ENCODE results near the gene ZC3H12A. TPM values are rescaled to one million over a fixed set of nuclear protein-coding genes. Genes with fewer than 3 reads are reported as not detected.
A peak's percentile ranks its signal among the peaks of the same experiment; 100 is the strongest.
"Not testable (repeated sequence)": the region's sequence is repeated elsewhere in the genome, so short reads cannot be mapped to it uniquely, and the experiment has no call there.

ZC3H12A gene
- total RNA-seq, 6 donors from 2014 or later = 17.6 to 55.5 (median 26.2) TPM

DNA sequence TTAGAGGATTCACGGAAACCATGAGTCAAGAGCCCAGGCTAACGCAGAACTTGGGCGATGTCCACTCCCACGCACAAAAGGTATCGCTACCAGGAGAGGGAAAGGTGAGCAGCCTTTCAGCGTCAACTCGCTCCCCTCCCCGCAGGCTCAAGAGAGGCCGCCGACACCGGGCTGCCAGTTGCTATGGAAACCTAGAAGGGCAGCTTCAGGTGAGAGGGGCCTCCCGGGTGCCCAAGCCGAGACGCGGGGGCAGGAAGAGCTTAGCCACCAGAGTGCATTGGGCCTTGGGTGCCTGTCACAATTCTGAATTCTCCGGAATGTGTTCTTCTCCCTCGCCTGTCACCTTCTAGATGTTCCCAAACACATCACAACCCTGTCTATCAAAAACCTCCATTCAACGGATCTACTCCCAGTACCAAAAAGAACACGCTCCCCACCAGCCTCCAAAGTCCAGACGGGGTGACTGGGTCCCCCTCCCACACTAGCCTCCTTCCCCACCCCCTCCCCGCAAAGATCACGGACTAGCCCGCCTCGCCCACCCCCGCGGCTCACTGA, 39.5 kb downstream of the ZC3H12A start:
- peak overlapping the region; percentile 92 to 95 (median 95) for H3K27ac ChIP-seq
- ATAC-seq (ENCODE audit: low FRiP score in 2 of 2) = peak; percentile 2 to 45
- no peak for TF ChIP-seq CTCF (IDR thresholded peaks at IDR 0.05)
- no peak for TF ChIP-seq POLR2AphosphoS5 (IDR thresholded peaks at IDR 0.05)
- TF ChIP-seq EP300 (IDR thresholded peaks at IDR 0.05) = no peak
- TF ChIP-seq POLR2A (IDR thresholded peaks at IDR 0.05) = no peak
- no peaks in the 10 kb centered on the region for H3K27me3 ChIP-seq
- peak; percentile 57 to 64 for DNase-seq
- peaks cover 5 to 33% (median 9%) of the 10 kb centered on the region in 4 donors for H3K36me3 ChIP-seq
- no peaks in the 10 kb centered on the region for H3K9me3 ChIP-seq
- H3K4me3 ChIP-seq = peak overlapping the region; percentile 31 to 100 (median 88)
- H3K4me1 ChIP-seq = peaks cover 9 to 22% (median 12%) of the 10 kb centered on the region in 4 donors
- 7 to 12% methylated on average over 15 to 21 of the region's 26 CpGs for WGBS, 2 donors

DNA sequence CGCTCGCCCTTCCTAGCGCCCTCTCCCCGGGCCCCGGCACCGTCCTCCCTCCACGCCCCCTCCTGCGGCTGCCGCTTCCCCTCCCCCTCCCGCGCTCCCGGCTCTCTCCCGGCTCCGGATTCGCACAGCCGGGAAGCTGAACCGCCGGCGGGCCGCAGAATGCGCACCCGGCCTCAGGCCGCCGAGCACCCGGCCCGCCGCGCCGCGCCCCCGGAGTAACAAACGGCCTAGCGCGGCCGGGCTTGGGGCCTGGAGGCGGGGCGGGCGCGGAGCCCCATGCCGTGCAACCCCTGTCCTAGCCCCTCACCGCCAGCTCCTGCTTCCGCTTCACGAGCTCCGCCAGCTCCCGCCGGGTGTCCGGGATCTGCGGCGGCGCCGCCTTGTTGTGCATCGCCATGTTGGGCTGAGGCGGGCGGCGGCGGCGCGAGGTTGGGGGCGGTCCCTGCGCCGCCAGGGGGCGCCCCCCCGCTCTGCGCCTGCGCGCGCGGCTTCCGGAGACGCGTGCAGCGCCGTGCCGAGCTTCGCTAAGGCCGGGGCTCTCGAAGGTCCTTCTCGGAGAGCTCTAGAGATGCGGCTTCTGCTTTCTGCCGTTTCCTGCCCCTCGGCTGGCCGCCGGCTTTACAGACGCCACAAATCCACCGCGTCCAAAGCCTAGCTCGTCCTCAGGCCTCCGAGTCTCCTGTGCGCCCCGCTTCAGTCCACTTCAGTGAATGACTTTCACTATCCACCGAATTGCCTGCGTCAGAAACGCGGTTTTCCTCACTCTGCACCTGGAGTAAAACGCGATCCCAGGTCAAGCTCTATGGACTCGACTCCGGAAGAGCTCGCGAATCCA, 40.2 kb downstream of the ZC3H12A start, which contains the start of gene MEAF6:
Gene MEAF6 (minus strand): TSS at position 417 of the 835 bp plus-strand sequence. CDS start 20 bp downstream, at position 397.
- peak; percentile 97 to 100 for ATAC-seq (ENCODE audit: low FRiP score in 2 of 2)
- TF ChIP-seq CTCF (IDR thresholded peaks at IDR 0.05) = peak; percentile 89 to 97 (median 96)
- TF ChIP-seq POLR2A (IDR thresholded peaks at IDR 0.05) = peak in 3 of 4 donors; percentile 78 to 95 (median 87)
- peak; percentile 73 to 82 for TF ChIP-seq POLR2AphosphoS5 (IDR thresholded peaks at IDR 0.05)
- TF ChIP-seq EP300 (IDR thresholded peaks at IDR 0.05) = no peak
- 0 to 1% methylated on average over 21 to 22 of the region's 100 CpGs for WGBS, 2 donors
- H3K4me1 ChIP-seq = peaks cover 9 to 22% (median 12%) of the 10 kb centered on the region in 4 donors
- H3K4me3 ChIP-seq = peak within 1 kb of the TSS; percentile 31 to 100 (median 88)
- no peaks in the 10 kb centered on the region for H3K27me3 ChIP-seq
- no peaks in the 10 kb centered on the region for H3K9me3 ChIP-seq
- peak within 1 kb of the TSS; percentile 92 to 95 (median 95) for H3K27ac ChIP-seq
- peak; percentile 89 to 98 for DNase-seq
- H3K36me3 ChIP-seq = peaks cover 0 to 26% (median 5%) of the 10 kb centered on the region in 4 donors

- peak overlapping the region; percentile 31 to 100 (median 88) for H3K4me3 ChIP-seq
- TF ChIP-seq POLR2A (IDR thresholded peaks at IDR 0.05) (no peak), POLR2AphosphoS5 (IDR thresholded peaks at IDR 0.05) (no peak), EP300 (IDR thresholded peaks at IDR 0.05) (no peak), CTCF (IDR thresholded peaks at IDR 0.05) (no peak)
- peaks cover 9 to 22% (median 12%) of the 10 kb centered on the region in 4 donors for H3K4me1 ChIP-seq
- H3K36me3 ChIP-seq = peaks cover 0 to 26% (median 5%) of the 10 kb centered on the region in 4 donors
- WGBS, 2 donors = 74 to 77% methylated on average over 18 of the region's 18 CpGs
- no peaks in the 10 kb centered on the region for H3K27me3 ChIP-seq
- ATAC-seq (ENCODE audit: low FRiP score in 2 of 2) = no peak
- no peaks in the 10 kb centered on the region for H3K9me3 ChIP-seq
- peak overlapping the region; percentile 92 to 95 (median 95) for H3K27ac ChIP-seq
- DNase-seq = no peak
These were observed 41.0 kb downstream of the ZC3H12A start for GRCh38 chr1:37515185-37516034.

DNA sequence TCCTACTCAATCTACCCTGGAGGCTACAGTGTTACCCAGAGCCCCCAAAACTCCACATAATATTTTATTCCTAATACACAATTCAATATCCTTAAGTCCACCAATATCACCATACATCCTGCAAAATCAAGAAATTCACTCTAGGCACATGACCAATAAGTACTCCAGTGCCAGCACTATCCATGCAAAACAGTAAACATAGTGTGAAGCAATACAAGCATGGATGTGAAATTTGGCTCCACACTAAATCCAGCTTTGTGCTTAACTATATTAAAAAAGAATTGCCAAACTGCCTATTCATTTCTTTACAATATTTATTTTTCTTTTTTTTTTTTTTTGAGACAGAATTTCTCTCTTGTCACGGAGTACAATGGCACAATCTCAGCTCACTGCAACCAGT, 43.2 kb downstream of the ZC3H12A start:
- H3K27ac ChIP-seq = no peak overlapping the region
- peaks cover 9 to 20% (median 12%) of the 10 kb centered on the region in 4 donors for H3K4me1 ChIP-seq
- no peak for ATAC-seq (ENCODE audit: low FRiP score in 2 of 2)
- H3K9me3 ChIP-seq = no peaks in the 10 kb centered on the region
- WGBS, 2 donors = 80 to 92% methylated on average over 1 of the region's 1 CpG
- DNase-seq = no peak
- H3K4me3 ChIP-seq = no peak overlapping the region
- peaks cover 0 to 4% (median 4%) of the 10 kb centered on the region in 4 donors for H3K36me3 ChIP-seq
- H3K27me3 ChIP-seq = no peaks in the 10 kb centered on the region
- TF ChIP-seq POLR2AphosphoS5 (IDR thresholded peaks at IDR 0.05) (no peak), POLR2A (IDR thresholded peaks at IDR 0.05) (no peak), EP300 (IDR thresholded peaks at IDR 0.05) (no peak), CTCF (IDR thresholded peaks at IDR 0.05) (no peak)

DNA sequence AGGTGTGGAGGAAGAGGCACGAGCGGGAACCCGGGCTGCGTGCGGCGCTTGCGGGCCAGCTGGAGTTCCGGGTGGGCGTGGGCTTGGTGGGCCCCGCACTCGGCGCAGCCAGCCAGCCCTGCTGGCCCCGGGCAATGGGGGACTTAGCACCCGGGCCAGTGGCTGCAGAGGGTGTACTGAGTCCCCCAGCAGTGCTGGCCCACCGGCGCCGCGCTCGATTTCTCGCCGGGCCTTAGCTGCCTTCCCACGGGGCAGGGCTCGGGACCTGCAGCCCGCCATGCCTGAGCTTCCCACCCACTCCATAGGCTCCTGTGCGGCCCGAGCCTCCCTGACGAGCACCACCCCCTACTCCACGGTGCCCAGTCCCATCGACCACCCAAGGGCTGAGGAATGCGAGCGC, 43.9 kb downstream of the ZC3H12A start:
- H3K27me3 ChIP-seq; H3K36me3 ChIP-seq; H3K9me3 ChIP-seq; H3K4me3 ChIP-seq; H3K27ac ChIP-seq; ATAC-seq (ENCODE audit: low FRiP score in 2 of 2): not testable (repeated sequence)
- DNase-seq = peak in 1 of 2 donors; percentile 81
- peaks cover 6 to 14% (median 10%) of the 10 kb centered on the region in 4 donors for H3K4me1 ChIP-seq
- WGBS, 2 donors = 100% methylated on average over 1 of the region's 31 CpGs; no CpG with 5 or more reads in 1 of the 2 donors

GRCh38 chr1:37518929-37519328, 44.5 kb downstream of the ZC3H12A start:
- H3K36me3 ChIP-seq; H3K9me3 ChIP-seq; H3K4me3 ChIP-seq; ATAC-seq (ENCODE audit: low FRiP score in 2 of 2); H3K4me1 ChIP-seq; DNase-seq; H3K27ac ChIP-seq; H3K27me3 ChIP-seq: not testable (repeated sequence)
- WGBS, 2 donors = 74 to 88% methylated on average over 15 of the region's 15 CpGs
